Natural killer cell (primary cell): ENCODE measurements around the gene TMEM161A. TPM values are rescaled to one million over a fixed set of nuclear protein-coding genes. Genes with fewer than 3 reads are reported as not detected.

Experiments used
- ATAC-seq, 3 donors: fragments of 150-1000 bp in 2 of 3; fragments of 200-7000 bp in 1 of 3; cut with Tn5 transposase; 1 replicate in 1 of 3; 2 replicates in 2 of 3; pipeline ENCODE4 v1.10.0; 2021; ENCODE audit warnings: mild to moderate bottlenecking in 2 of 3, moderate library complexity in 2 of 3
- DNase-seq, 2 donors: peaks; one replicate each; pipeline versions ENCODE4 v3.0.0 to v3.0.0-alpha.2; 2013 to 2021; ENCODE audit warnings: mixed read lengths in 1 of 2
- H3K27ac ChIP-seq: one replicate; pipeline ENCODE4 v1.5.1; 2013; ENCODE audit warnings: mild to moderate bottlenecking, low read length
- H3K27me3 ChIP-seq: one replicate; pipeline ENCODE4 v1.6.1; 2013; ENCODE audit warnings: low read length; ENCODE audit not compliant: control insufficient read depth, insufficient read depth
- H3K36me3 ChIP-seq: one replicate; pipeline ENCODE4 v1.6.1; 2013; ENCODE audit warnings: low read length; ENCODE audit not compliant: control insufficient read depth, insufficient read depth
- H3K4me1 ChIP-seq: one replicate; pipeline ENCODE4 v1.6.1; 2013; ENCODE audit warnings: low read length; ENCODE audit not compliant: control insufficient read depth, insufficient read depth
- H3K4me3 ChIP-seq: one replicate; pipeline ENCODE4 v1.5.1; 2013; ENCODE audit warnings: low read length
- H3K9me3 ChIP-seq: one replicate; pipeline ENCODE4 v1.6.1; 2013; ENCODE audit warnings: low read length; ENCODE audit not compliant: control insufficient read depth, insufficient read depth
- H3K27ac Mint-ChIP-seq, 2 donors: one replicate each; pipeline ENCODE4 v1.8.0; 2022; ENCODE audit warnings: mild to moderate bottlenecking in 2 of 2, mixed read lengths in 2 of 2, moderate library complexity in 1 of 2
- H3K27me3 Mint-ChIP-seq, 2 donors: one replicate each; pipeline ENCODE4 v1.8.0; 2022; ENCODE audit warnings: low read depth in 2 of 2, mixed read lengths in 2 of 2
- H3K36me3 Mint-ChIP-seq: one replicate; pipeline ENCODE4 v1.8.0; 2022; ENCODE audit warnings: mixed read lengths
- H3K4me1 Mint-ChIP-seq, 2 donors: one replicate each; pipeline ENCODE4 v1.8.0; 2022; ENCODE audit warnings: mixed read lengths in 2 of 2
- H3K4me3 Mint-ChIP-seq: one replicate; pipeline ENCODE4 v1.8.0; 2022; ENCODE audit warnings: mild to moderate bottlenecking, moderate library complexity, mixed read lengths
- H3K9me3 Mint-ChIP-seq, 2 donors: one replicate each; pipeline ENCODE4 v1.8.0; 2022; ENCODE audit warnings: mixed read lengths in 2 of 2
- WGBS: methylation state at CpG from one replicate; pipeline ENCODE4 v1.1.7; 2013; ENCODE audit warnings: missing lambda C conversion rate; ENCODE audit not compliant: insufficient coverage; 5-methylcytosine and 5-hydroxymethylcytosine counted together
- intact Hi-C: fragments of 100-400 bp; cut with micrococcal nuclease; formaldehyde crosslinking; loops from one replicate; pipeline ENCODE4 v1.14.2; 2022
- total RNA-seq, 4 donors: library from RNA; stranded (reverse); fragments of 120-200 nt in 1 of 4; gene quantifications; one replicate each; pipeline versions ENCODE4 v1.2.3 to v1.2.4, GENCODE V29; 2013 to 2022
- TF ChIP-seq, protein P1 (sequence below): fragments of 200-600 bp; IDR thresholded peaks from one replicate; pipeline ENCODE4 v1.8.0; 2022; ENCODE audit warnings: antibody characterized with exemption

Gene TMEM161A
- total RNA-seq, 3 donors from 2014 or later (not counting 1 experiment from before 2014, with no cell fraction given) = 13.9 to 16.5 (median 14.2) TPM

DNA sequence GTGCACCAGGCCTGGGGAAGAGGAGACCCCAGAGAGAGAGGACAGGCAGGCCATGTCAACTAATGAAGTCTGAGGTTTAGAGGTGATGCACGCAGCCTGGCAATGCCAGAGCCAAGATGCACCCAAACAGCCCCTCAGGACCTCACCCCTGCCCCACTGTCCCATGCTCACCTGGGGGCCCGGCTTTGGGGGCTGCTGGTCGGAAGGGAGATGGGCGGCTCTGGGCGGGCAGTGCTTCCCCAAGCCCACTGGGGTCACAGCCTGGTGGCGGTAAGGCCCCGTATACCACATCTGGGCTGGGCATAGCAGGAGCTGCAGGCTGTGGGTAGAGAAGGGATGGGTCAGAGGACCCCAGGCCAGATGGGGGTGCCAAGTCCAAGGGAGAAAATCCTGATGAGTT, 8.6 kb upstream of the TMEM161A start:
- TF ChIP-seq, protein P1, sequence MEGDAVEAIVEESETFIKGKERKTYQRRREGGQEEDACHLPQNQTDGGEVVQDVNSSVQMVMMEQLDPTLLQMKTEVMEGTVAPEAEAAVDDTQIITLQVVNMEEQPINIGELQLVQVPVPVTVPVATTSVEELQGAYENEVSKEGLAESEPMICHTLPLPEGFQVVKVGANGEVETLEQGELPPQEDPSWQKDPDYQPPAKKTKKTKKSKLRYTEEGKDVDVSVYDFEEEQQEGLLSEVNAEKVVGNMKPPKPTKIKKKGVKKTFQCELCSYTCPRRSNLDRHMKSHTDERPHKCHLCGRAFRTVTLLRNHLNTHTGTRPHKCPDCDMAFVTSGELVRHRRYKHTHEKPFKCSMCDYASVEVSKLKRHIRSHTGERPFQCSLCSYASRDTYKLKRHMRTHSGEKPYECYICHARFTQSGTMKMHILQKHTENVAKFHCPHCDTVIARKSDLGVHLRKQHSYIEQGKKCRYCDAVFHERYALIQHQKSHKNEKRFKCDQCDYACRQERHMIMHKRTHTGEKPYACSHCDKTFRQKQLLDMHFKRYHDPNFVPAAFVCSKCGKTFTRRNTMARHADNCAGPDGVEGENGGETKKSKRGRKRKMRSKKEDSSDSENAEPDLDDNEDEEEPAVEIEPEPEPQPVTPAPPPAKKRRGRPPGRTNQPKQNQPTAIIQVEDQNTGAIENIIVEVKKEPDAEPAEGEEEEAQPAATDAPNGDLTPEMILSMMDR = no peak
- H3K27ac ChIP-seq = no peak overlapping the region
- Mint-ChIP-seq H3K27me3 (no peaks in the 10 kb centered on the region), H3K4me3 (no peak overlapping the region), H3K4me1 (peaks cover 0 to 5% of the 10 kb centered on the region in 2 donors), H3K9me3 (no peaks in the 10 kb centered on the region), H3K27ac (no peak overlapping the region), H3K36me3 (no peaks in the 10 kb centered on the region)
- DNase-seq (no peak), ATAC-seq (no peak)
- no peak overlapping the region for H3K4me3 ChIP-seq
- peaks cover 11% of the 10 kb centered on the region for H3K4me1 ChIP-seq
- 97% methylated on average over 7 of the region's 7 CpGs for WGBS
- no peaks in the 10 kb centered on the region for H3K9me3 ChIP-seq
- H3K27me3 ChIP-seq = no peaks in the 10 kb centered on the region
- intact Hi-C loops = loop anchor here (1.0 to 2.0 kb wide), 2 partner anchors 78 to 343 kb away; no protein-coding TSS in a partner anchor
- H3K36me3 ChIP-seq = peaks cover 2% of the 10 kb centered on the region

DNA sequence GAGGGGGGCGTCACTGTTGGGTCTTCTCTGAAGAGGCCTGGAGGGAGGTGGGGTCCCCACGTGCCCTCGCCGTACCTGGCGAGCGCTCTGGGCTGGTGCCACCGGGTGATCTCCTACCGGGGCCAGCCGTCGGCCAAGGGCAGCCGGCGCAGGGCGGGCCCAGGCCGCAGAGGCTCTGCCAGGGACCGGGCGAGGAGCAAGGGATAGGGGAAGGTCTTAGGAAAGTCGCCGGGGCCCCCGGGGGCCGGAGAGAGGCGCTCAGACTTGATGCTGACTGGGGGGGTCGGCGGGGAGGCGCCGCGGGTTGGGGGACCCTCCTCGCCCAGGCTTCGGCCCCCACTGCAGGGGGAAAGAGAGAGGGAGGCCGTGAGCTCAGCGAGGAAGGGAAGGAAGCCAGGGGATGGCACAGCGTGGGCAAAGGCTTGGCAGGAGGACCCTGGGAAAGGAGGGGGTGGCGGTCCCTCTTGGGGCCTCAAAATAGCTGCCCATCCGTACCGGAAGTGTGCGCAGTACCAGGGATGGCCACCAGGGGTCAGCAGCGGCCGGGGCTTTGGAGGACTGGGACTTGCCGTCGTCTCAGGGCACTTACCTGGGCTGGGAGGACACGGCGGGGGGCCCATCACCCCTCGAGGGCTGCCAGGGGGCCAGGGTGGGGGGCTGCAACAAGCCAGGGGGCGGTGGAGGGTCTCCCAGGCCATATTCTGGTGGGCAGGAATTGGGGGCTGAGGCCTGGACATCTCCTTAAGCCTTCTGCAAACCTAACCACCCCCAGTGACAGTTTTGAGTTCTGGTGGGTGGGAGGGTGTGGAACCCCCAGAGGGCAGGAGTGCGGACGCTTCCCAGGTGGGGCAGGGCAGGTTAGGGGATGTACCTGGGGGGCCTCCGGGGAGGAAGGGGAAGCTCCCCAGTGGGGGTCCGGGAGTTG, 7.7 kb upstream of the TMEM161A start:
- Histone ChIP-seq H3K27me3 (no peaks in the 10 kb centered on the region), H3K36me3 (peaks cover 2% of the 10 kb centered on the region), H3K4me3 (no peak overlapping the region), H3K9me3 (no peaks in the 10 kb centered on the region), H3K27ac (no peak overlapping the region), H3K4me1 (peaks cover 8% of the 10 kb centered on the region)
- Mint-ChIP-seq H3K4me3 (no peak overlapping the region), H3K9me3 (no peaks in the 10 kb centered on the region), H3K4me1 (peaks cover 0 to 5% of the 10 kb centered on the region in 2 donors), H3K36me3 (no peaks in the 10 kb centered on the region), H3K27me3 (no peaks in the 10 kb centered on the region), H3K27ac (peak overlapping the region in 1 of 2 donors; percentile 38)
- ATAC-seq = peak; percentile 85 to 99 (median 94)
- peak; percentile 84 to 88 for DNase-seq
- WGBS = 52% methylated on average over 45 of the region's 47 CpGs
- TF ChIP-seq, protein P1 = peak; percentile 77
- intact Hi-C loops = loop anchor here (1.0 to 2.0 kb wide), 2 partner anchors 79 to 344 kb away; no protein-coding TSS in a partner anchor

DNA sequence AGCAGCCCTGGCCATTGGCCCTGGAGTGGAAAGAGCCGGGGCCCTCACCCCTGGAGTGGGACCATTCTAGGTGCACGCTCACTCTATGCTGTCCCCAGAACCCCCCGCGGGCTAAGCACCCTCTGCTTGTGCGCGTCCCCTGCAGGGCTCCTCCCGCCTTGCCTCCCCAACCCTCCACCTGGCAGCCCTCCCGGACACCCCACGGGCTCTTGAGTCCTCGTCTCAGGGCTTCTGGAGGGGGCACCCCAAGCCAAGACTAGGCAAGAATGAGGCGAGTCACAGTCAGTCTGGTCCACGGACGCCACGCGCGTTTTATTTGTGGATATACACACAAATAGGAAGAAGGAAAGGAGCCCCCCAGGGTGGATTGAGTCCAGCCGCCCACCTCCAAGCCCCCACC, 7.0 kb upstream of the TMEM161A start:
- H3K4me1 ChIP-seq = peaks cover 8% of the 10 kb centered on the region
- H3K27ac ChIP-seq = no peak overlapping the region
- DNase-seq (no peak), ATAC-seq (no peak)
- peaks cover 0 to 5% of the 10 kb centered on the region in 2 donors for H3K4me1 Mint-ChIP-seq
- H3K36me3 Mint-ChIP-seq = no peaks in the 10 kb centered on the region
- H3K27me3 ChIP-seq = no peaks in the 10 kb centered on the region
- no peaks in the 10 kb centered on the region for H3K9me3 ChIP-seq
- H3K27ac Mint-ChIP-seq = peak overlapping the region in 1 of 2 donors; percentile 24
- 94% methylated on average over 17 of the region's 17 CpGs for WGBS
- H3K27me3 Mint-ChIP-seq = no peaks in the 10 kb centered on the region
- no peak overlapping the region for H3K4me3 ChIP-seq
- TF ChIP-seq, protein P1 = no peak
- H3K4me3 Mint-ChIP-seq = no peak overlapping the region
- H3K36me3 ChIP-seq = peaks cover 2% of the 10 kb centered on the region
- intact Hi-C loops = no loop called here
- no peaks in the 10 kb centered on the region for H3K9me3 Mint-ChIP-seq
